Sigmoid colon (tissue), 4 donors: ENCODE data around the gene INTS6.

Experiments used
- CTCF ChIP-seq, 4 experiments: fragments of 450-650 bp in 3 of 4; fragments of 200-600 bp in 1 of 4; IDR thresholded peaks; one replicate each; pipeline ENCODE4 v1.5.1; 2016 to 2019; ENCODE audit warnings: antibody characterized with exemption in 4 of 4, mild to moderate bottlenecking in 3 of 4, moderate library complexity in 2 of 4
- POLR2AphosphoS5 ChIP-seq, 4 donors: sonication (generic); formaldehyde crosslinking; IDR thresholded peaks; one replicate each; pipeline ENCODE4 v1.6.1; 2017; ENCODE audit warnings: antibody characterized with exemption in 4 of 4

- TF ChIP-seq POLR2AphosphoS5 (IDR thresholded peaks at IDR 0.05) (no peak), CTCF (IDR thresholded peaks at IDR 0.05) (no peak)
Measured at GRCh38 chr13:51371768-51372399, 81.0 kb downstream of the INTS6 start.
